ENCODE data around the gene ZMYND15.

ZMYND15 gene

GRCh38 chr17:4741544-4741943 lies 1.9 kb downstream of the ZMYND15 start:
- Histone ChIP-seq H3K9me3 (no peaks in the 10 kb centered on the region), H4K20me1 (peaks cover 28% of the 10 kb centered on the region), H3K27ac (no peak overlapping the region), H3K27me3 (peaks cover 64% of the 10 kb centered on the region), H3K4me3 (no peak overlapping the region), H3K9ac (no peak overlapping the region), H3K4me1 (peaks cover 59% of the 10 kb centered on the region), H3K4me2 (no peak overlapping the region), H3K36me3 (no peaks in the 10 kb centered on the region)
- no peak for TF ChIP-seq Cebpa-rat (IDR thresholded peaks at IDR 0.05)

- Histone ChIP-seq H3K9ac (no peak overlapping the region), H3K27ac (no peak overlapping the region), H3K4me2 (peak overlapping the region; percentile 68), H3K4me3 (no peak overlapping the region), H3K27me3 (peaks cover 58% of the 10 kb centered on the region), H3K36me3 (no peaks in the 10 kb centered on the region), H3K4me1 (peaks cover 65% of the 10 kb centered on the region), H4K20me1 (peaks cover 28% of the 10 kb centered on the region), H3K9me3 (no peaks in the 10 kb centered on the region)
- TF ChIP-seq Cebpa-rat (IDR thresholded peaks at IDR 0.05), result no peak
These were observed 2.5 kb downstream of the ZMYND15 start for GRCh38 chr17:4742133-4742532.

GRCh38 chr17:4742629-4743028 lies 3.0 kb downstream of the ZMYND15 start:
- no peak for TF ChIP-seq Cebpa-rat (IDR thresholded peaks at IDR 0.05)
- Histone ChIP-seq H3K9me3 (no peaks in the 10 kb centered on the region), H3K27ac (no peak overlapping the region), H3K9ac (no peak overlapping the region), H4K20me1 (peaks cover 28% of the 10 kb centered on the region), H3K27me3 (peaks cover 53% of the 10 kb centered on the region), H3K4me1 (peaks cover 70% of the 10 kb centered on the region), H3K4me3 (no peak overlapping the region), H3K4me2 (peak overlapping the region; percentile 68), H3K36me3 (no peaks in the 10 kb centered on the region)

GRCh38 chr17:4743216-4743615 lies 3.6 kb downstream of the ZMYND15 start:
- Histone ChIP-seq H3K9me3 (no peaks in the 10 kb centered on the region), H3K27me3 (peaks cover 47% of the 10 kb centered on the region), H3K36me3 (no peaks in the 10 kb centered on the region), H4K20me1 (peaks cover 25% of the 10 kb centered on the region), H3K4me3 (no peak overlapping the region), H3K9ac (no peak overlapping the region), H3K4me1 (peaks cover 74% of the 10 kb centered on the region), H3K27ac (no peak overlapping the region), H3K4me2 (peak overlapping the region; percentile 68)
- no peak for TF ChIP-seq Cebpa-rat (IDR thresholded peaks at IDR 0.05)

GRCh38 chr17:4743898-4744297 lies 4.3 kb downstream of the ZMYND15 start:
- Histone ChIP-seq H3K4me3 (no peak overlapping the region), H3K9me3 (no peaks in the 10 kb centered on the region), H3K27me3 (peaks cover 40% of the 10 kb centered on the region), H3K9ac (no peak overlapping the region), H4K20me1 (peaks cover 19% of the 10 kb centered on the region), H3K27ac (no peak overlapping the region), H3K4me2 (peak overlapping the region; percentile 68; the same call in 1 of the 2 replicates), H3K36me3 (no peaks in the 10 kb centered on the region), H3K4me1 (peaks cover 74% of the 10 kb centered on the region)
- no peak for TF ChIP-seq Cebpa-rat (IDR thresholded peaks at IDR 0.05)

DNA sequence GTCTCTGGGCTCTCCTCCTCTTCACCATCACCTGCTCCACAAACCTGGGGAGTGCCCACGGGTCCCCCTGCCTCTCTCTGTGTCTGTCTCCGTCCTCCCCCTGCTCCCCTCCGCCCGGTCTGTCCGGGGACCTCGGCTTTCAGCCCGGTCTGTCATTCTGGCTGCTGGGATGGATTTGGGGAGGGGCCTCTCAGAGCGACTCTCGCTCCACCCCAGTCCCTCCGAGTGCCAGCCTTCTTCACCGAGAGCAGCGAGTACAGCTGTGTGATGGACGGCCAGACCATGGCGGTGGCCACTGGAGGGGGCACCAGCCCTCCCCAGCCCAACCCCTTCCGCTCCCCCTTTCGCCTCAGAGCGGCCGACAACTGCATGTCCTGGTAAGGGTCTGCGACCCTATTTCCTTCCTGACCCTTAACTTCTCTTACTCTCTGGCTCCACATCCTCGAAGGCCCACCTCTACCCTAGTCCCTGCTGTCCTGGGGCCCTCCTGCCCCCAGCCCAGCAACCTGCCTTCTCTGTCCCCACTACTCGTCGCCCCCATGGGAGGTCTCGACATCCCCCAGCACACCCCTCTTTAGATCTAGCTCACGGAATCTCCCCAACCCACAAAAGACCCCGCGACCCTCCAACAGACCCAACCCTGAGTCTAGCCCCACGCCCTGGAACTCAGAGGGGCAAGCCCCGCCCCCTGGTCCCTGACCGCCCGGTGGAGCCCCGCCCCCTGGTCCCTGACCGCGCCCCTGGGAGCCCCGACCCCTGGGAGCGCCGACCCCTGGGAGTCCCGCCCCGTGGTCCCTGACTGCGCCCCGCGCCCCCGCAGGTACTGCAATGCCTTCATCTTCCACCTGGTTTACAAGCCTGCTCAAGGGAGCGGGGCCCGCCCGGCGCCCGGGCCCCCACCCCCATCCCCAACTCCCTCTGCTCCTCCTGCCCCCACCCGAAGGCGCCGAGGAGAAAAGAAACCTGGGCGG lies 5.7 kb downstream of the ZMYND15 start:
- TF ChIP-seq Cebpa-rat (IDR thresholded peaks at IDR 0.05), result no peak
- no peak overlapping the region for H3K4me3 ChIP-seq
- no peak overlapping the region for H3K4me2 ChIP-seq
- no peak overlapping the region for H3K27ac ChIP-seq
- H3K9me3 ChIP-seq, result no peaks in the 10 kb centered on the region
- H3K9ac ChIP-seq, result no peak overlapping the region
- H3K27me3 ChIP-seq, result peaks cover 27% of the 10 kb centered on the region
- H3K36me3 ChIP-seq, result no peaks in the 10 kb centered on the region
- peaks cover 70% of the 10 kb centered on the region for H3K4me1 ChIP-seq
- H4K20me1 ChIP-seq, result peaks cover 5% of the 10 kb centered on the region; the same call in 1 of the 2 replicates

DNA sequence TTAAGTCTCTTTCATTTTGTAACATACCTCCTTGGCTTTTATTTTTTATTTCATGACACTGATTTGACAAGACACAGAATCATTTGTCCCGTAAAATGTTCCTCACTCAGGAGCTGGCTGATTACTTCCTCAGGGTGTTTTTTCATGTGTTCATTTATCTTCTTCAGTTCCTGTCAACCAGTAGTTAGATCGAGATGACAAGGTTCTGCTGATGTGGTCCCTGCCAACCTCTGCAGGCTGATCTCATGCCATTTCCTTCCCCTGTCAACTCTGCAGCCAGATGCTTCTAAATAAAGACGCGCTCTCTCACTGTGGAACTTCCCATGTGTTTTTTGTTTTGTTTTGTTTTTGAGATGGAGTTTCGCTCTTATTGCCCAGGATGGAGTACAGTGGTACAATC lies 8.2 kb downstream of the ZMYND15 start:
- Histone ChIP-seq H3K4me1 (peaks cover 74% of the 10 kb centered on the region), H3K27ac (peak overlapping the region; percentile 52), H3K9ac (no peak overlapping the region), H4K20me1 (no peaks in the 10 kb centered on the region), H3K27me3 (peaks cover 1% of the 10 kb centered on the region; the same call in 1 of the 2 replicates), H3K36me3 (no peaks in the 10 kb centered on the region), H3K4me3 (peak overlapping the region; percentile 13), H3K4me2 (peak overlapping the region; percentile 66), H3K9me3 (no peaks in the 10 kb centered on the region)
- no peak for TF ChIP-seq Cebpa-rat (IDR thresholded peaks at IDR 0.05)

- Histone ChIP-seq H3K27me3 (no peaks in the 10 kb centered on the region), H3K4me1 (peaks cover 65% of the 10 kb centered on the region), H3K4me3 (no peak overlapping the region), H3K4me2 (peak overlapping the region; percentile 66), H4K20me1 (no peaks in the 10 kb centered on the region), H3K36me3 (no peaks in the 10 kb centered on the region), H3K9me3 (no peaks in the 10 kb centered on the region), H3K27ac (peak overlapping the region; percentile 52), H3K9ac (no peak overlapping the region)
- TF ChIP-seq Cebpa-rat (IDR thresholded peaks at IDR 0.05), result no peak
These were observed 9.1 kb downstream of the ZMYND15 start for GRCh38 chr17:4748686-4749085.

GRCh38 chr17:4750606-4751005 lies 11.0 kb downstream of the ZMYND15 start:
- peaks cover 47% of the 10 kb centered on the region for H3K4me1 ChIP-seq
- no peaks in the 10 kb centered on the region for H4K20me1 ChIP-seq
- peak overlapping the region; percentile 44 for H3K4me2 ChIP-seq
- no peaks in the 10 kb centered on the region for H3K36me3 ChIP-seq
- no peak overlapping the region for H3K4me3 ChIP-seq
- no peak overlapping the region for H3K27ac ChIP-seq
- TF ChIP-seq Cebpa-rat (IDR thresholded peaks at IDR 0.05), result no peak
- no peaks in the 10 kb centered on the region for H3K9me3 ChIP-seq
- H3K27me3 ChIP-seq, result no peaks in the 10 kb centered on the region
- no peak overlapping the region for H3K9ac ChIP-seq

DNA sequence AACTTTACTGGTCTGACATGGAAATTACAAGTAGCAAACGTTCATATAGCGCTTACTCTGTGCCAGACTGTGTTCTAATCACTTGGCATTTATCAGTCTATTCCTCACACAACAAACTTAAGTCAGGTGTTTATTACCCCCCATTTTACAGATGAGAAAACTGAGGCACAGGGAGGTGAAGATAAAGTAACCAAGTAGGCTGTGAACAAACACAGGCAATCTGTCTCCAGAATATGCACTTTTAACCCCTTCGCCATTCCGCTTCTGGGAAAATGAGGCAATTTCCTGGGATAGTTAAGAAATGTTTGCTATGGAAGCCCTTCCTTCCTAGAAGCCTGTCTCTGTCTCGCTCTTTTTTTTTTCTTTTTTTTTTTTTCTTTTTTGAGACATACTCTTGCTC lies 12.3 kb downstream of the ZMYND15 start:
- Histone ChIP-seq H3K9ac (no peak overlapping the region), H3K27me3 (no peaks in the 10 kb centered on the region), H3K9me3 (no peaks in the 10 kb centered on the region), H3K36me3 (no peaks in the 10 kb centered on the region), H3K4me3 (no peak overlapping the region), H3K4me1 (peaks cover 39% of the 10 kb centered on the region), H3K4me2 (no peak overlapping the region), H4K20me1 (no peaks in the 10 kb centered on the region), H3K27ac (no peak overlapping the region)
- no peak for TF ChIP-seq Cebpa-rat (IDR thresholded peaks at IDR 0.05)

All from BLaER1 (cell line).